Activated CD4-positive, alpha-beta T cell treated with anti-CD3 and anti-CD28 coated beads for 24 hours (primary cell): ENCODE data around the gene GLMN.

Source experiments
- DNase-seq, 2 donors: peaks; one replicate each; pipeline ENCODE4 v3.0.0-alpha.2; 2020; ENCODE audit warnings: low read depth in 2 of 2

The GLMN gene, protein sequence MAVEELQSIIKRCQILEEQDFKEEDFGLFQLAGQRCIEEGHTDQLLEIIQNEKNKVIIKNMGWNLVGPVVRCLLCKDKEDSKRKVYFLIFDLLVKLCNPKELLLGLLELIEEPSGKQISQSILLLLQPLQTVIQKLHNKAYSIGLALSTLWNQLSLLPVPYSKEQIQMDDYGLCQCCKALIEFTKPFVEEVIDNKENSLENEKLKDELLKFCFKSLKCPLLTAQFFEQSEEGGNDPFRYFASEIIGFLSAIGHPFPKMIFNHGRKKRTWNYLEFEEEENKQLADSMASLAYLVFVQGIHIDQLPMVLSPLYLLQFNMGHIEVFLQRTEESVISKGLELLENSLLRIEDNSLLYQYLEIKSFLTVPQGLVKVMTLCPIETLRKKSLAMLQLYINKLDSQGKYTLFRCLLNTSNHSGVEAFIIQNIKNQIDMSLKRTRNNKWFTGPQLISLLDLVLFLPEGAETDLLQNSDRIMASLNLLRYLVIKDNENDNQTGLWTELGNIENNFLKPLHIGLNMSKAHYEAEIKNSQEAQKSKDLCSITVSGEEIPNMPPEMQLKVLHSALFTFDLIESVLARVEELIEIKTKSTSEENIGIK

DNA sequence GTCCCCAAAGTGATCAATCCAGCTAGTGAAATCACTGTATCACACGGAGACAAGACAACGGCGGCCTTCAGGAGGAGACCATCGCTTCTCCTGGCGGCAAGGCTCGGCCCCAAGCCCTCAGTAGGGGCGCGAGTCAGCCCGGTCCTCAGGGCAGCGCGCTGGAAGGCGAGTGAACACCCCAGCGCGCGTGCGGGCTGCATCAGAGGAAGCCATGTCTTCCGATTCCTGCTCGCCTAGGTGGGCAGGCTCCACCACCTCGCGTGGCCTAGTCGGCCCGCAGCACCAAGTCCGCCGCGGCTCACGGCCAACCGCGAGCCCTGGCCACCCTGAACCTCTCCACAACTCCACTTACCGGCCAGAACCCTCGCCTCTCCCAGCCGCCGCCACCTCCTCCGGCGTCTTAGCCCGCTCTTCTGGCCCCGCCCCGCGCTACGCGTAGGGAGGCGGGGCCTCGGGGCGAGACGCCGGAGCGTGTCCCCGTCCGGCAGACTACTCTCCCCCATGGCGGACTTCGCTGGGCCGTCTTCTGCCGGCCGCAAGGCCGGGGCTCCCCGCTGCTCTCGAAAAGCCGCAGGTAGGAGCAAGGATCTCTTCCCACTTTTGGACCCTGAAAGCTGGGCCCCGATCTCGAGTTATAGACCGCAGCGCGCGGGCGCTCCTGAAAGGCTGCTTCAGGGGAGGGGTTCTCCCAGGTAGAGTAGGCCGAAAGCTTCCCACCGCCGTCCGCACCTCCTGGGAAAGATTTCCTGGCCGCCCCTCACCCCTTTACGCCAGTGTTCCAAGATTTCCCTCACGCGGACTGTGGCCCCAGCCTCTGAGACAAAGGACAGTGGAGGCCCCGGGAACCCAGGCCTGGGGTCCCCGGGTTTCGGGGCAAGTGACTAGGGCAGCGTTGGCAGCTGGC lies at the start of gene GLMN, which contains the start of gene RPAP2:
Gene GLMN, minus strand, starts transcription at position 415 of the 904 bp plus-strand sequence. CDS start 988 bp downstream, outside the sequence.
Gene RPAP2, plus strand, starts transcription at position 487 of the 904 bp plus-strand sequence. Its CDS starts 15 bp downstream, at position 502.
- DNase-seq: peak; percentile 53 to 56

DNA sequence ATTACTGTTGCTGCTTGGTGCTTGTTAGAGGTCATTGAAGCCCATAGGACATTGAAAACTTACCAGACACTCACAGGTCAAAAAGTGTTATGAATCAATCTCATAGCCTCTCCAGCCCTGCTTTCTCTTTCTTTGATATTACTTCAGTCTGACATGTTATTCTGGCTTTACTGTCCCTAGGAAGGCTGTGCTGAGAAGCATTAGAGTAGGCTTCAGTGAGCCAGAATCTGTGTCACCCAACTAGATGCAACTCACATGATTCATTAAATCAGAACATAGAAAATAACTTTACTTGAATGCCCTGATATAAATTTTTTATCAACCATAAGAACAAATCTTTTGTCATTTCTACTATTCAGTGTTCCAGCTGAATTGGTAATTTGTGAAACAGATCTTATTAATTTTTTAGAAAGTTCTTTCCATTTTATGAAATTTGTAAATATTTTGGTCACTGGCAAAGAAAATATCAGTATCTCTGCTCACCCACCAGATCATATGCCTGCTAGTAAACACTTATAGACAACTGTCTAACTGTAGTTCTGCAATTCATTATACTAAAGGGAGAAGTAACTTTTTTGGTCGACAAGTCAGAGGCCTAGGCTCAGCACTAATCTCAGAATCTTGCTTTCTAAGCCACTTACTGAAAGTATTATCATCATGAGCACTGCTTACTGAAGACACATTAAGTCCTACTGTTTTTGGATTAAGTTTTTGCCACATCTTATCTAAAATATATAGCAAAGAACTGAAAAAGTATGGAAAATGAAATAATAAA lies 48.3 kb upstream of the GLMN start:
- DNase-seq: no peak

DNA sequence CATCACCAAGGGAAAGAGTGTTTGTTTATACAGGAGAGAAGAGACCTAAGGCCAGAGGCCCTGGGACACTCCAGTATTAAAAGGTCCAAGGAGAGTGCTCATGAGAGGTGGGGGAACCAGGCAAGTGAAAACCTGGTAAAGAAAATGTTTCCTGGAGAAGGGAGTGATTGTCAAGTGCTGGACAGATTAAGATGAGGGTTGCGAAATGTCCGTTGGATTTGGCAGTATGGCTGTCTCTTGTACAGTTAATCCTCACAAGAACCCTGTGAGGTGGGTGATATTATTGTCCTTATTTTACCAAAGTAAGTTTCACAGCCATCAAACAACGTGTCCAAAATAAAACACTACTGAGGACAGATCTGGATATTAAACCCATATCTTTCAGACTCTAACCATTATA lies 44.3 kb upstream of the GLMN start:
- DNase-seq: no peak

DNA sequence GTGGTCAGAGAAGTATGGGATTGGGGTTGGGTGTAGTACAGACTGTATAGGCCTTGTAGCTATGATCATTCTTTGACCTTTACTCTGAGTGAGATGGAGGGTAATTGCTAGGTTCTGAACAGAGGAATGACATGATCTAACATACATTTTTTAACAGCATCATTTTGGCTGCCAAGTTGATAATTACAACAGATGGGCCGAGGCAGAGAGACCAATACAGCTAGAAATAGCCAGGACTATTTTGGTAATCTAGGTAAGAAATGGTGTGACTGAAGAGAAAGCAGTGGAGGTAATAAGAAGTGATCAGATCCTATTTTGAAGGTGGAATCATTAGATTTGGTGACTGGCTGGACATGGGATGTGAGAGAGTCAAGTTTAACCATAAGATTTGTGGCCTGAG lies 43.6 kb upstream of the GLMN start:
- DNase-seq: no peak

DNA sequence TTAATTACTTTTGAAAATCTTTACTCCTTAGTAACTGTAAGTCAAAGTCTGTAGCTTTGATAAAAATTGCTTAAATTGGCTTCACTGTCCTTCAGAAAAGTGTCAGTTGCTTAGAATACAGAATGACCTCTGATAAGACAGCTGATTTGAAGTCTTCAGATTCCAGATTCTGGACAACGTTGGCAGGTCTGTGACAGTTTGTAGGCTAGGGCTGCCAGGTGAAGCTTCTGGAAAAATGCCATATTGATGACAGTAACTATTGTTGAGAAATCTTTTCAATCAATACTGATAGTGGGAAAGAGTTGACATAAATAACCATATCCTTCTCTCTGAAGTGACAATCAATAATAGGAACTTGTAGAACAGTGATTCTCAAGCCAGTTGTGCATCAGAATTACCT lies 41.4 kb upstream of the GLMN start:
- no peak for DNase-seq

DNA sequence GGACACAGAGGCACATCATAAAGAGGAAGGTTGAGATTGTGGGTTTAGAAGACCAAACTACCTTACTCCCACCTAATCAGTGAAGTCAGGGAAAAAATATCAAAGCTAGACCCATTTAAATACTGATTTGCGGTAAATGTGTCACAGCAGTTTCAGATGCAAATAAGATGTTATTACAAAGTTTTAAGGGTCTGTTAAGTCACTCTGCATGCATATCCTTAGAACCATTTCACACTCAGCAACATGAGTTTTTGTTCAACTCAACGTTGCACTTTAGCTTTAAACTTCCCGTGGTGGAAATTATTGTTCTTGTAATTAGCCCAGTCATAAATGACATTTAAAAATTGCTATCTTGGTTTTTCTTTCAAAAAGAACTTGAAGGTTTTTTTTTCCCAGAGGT lies 34.9 kb upstream of the GLMN start:
- no peak for DNase-seq

DNA sequence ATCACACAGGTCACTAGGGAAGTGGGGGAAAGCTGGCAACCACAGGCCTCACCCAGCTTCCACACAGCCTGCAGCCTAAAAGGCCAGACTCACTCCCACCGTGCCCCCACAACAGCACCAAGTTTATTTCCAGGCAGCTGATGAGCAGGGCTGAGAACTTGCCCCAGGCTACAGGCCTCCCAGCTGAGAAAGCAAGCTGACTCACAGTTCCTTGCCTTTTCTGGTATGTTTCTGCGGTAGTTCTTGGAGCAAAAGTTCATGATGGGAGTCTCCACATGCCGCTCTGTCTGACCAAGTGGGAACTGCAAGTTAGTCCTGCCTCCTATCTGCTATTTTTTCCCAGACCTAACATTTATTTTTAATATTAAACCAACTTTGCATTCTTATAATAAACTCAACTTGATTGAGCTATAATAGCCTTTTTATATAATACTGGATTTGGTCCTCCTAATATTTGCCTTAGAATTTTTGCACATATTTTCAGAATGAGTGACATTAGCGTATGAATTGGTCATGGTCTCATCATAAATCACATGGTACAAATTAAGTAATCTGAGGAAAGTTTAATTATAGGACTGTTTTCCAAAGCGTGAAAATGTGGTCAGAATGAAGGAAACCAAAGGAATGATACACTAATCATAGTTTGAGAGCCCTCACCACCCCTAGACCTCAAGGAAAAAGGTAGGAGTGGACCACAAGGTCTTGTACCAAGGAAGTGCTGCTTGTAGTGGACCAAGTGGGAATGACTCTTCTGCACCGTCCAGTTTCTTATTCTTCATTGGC lies 30.8 kb upstream of the GLMN start:
- no peak for DNase-seq

DNA sequence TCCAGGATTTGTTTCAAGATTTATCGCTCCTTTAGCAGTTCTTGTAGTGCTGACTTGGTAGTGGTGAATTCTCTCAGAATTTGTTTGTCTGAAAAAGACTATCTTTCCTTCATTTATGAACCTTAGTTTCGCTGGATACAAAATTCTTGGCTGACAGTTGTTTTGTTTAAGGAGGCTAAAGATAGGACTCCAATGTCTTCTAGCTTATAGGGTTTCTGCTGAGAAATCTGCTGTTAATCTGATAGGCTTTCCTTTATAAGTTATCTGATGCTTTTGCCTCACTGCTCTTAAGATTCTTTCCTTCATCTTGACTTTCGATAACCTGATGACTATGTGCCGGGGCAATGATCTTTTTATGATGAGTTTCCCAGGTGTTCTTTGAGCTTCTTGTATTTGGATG lies 29.0 kb upstream of the GLMN start:
- no peak for DNase-seq

DNA sequence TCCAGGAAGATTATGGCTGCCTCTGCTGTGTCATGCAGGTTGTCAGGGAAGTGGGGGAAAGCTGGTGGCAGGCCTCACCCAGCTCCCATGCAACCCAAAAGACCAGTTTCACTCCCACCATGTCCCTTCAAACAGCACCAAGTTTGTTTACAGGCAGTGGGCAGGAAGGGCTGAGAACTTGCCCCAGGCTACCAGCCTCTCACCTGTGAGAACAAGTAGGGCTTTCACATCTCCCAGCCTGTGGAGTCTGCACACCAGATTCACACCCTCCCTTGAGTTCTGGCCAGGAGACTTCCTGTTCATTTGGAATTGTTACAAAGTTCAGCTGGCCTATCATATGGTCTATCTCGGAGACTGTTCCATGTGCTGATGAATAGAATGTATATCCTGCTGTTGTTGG lies 27.9 kb upstream of the GLMN start:
- no peak for DNase-seq

DNA sequence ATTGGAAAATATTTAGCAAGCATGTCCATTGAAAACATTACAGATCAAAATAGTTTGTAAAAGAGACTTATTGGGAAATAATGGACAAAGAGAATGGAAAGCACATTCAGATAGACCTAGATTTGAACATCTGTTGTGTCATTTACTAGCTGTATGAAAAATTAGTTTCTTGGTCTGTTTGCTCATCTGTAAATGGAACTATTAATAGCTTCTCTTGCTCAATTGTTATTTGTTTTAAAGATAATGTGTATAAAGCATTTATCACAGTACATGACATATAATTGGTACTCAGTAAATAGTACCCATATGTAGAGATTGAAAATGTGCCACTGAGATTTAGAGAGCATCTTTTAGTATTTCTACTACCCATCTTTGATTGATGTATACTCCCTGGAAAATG lies 26.0 kb upstream of the GLMN start:
- DNase-seq: no peak

DNA sequence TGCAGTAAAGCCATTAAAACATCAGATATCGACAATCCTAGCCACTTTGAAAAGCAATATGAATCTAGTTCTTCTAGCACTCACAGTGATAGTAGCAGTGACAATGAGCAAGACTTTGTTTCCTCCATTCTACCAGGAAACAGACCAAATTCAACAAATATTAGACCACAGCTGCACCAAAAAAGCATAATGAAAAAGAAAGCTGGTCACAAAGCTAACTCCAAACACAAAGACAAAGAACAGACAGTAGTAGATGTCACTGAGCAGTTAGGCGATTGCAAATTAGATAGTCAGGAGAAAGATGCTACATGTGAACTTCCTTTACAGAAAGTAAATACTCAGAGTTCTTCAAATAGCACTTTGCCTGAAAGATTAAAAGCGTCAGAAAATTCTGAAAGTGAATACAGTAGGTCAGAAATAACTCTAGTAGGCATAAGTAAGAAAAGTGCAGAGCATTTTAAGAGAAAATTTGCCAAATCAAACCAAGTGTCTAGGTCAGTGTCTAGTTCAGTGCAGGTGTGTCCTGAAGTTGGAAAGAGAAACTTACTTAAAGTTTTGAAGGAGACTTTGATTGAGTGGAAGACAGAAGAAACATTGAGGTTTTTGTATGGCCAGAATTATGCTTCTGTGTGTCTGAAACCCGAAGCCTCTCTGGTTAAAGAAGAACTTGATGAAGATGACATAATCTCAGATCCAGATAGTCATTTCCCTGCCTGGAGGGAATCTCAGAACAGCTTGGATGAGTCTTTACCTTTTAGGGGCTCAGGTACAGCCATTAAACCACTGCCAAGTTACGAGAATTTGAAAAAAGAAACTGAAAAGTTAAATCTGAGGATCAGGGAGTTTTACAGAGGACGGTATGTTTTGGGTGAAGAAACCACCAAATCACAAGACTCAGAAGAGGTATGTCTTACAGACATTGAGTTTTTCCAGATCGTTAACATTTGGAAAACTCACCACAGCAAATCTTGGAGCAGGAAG lies 25.0 kb upstream of the GLMN start:
- no peak for DNase-seq

DNA sequence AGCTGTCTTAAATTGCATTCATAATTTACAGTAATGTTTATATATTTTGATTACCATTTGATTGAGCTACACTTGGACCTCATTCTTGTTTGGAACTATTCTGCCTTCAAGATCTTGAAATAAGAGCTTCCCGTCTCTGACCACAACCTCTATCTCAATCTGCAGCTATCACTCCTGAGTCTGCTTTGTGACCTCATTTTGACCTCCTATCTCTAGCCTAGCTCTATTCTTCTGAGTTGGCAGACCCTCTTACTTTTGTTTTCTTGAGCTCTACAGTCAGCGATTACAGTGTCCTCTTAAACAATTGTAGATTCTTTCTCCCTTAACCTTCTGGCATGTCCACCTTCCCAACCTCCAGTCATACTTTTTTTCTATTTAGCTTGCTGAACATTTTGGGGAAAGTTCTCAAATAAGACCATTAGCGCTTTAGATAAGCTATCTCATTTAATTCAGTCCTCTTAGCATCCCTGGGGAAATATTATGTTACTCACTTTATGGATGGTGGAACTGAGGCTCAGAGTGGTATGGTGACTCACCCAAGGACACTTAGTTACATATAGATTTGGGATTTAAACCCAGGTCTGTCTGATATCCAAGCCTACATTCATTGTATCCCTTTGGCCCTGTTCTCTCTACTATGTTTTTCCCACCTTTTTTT lies 19.2 kb upstream of the GLMN start:
- DNase-seq: no peak

DNA sequence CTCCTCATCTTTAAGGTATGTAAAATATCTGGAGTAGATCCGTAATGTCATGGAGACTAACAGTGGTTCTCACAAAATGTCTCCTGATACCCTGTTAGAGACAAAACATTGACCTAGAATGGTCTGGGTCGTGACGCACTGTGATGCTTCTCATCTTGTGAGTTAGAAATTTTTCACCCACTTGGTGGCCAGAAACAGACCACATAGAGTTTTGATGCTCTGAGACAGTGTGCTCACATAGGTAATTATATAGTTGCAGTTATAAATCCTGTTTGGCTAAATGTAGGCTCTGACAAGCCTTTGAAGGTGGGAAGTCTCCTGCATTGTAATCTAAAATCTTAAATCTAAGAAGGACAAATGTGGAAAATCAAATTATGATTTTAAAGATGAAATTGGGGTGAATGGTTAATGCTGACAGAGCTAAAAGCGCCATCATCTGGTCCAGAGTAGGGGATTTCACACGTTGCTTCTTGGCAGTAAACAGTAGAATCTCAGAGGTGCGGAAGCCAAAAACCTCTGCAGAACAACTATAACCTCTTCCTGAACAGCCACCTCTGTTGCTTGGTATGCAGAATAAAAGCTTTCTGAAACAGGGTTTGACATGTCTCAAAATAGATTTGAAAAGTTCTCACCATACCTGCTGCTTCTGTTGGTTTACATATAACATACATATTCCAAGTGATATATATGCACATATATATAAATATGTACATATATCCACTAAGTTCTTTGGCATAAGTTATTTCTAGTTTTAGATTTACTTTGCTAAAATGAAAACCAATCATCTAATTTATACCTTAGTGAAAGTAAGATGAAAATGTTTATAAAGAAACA lies 17.2 kb upstream of the GLMN start:
- no peak for DNase-seq

DNA sequence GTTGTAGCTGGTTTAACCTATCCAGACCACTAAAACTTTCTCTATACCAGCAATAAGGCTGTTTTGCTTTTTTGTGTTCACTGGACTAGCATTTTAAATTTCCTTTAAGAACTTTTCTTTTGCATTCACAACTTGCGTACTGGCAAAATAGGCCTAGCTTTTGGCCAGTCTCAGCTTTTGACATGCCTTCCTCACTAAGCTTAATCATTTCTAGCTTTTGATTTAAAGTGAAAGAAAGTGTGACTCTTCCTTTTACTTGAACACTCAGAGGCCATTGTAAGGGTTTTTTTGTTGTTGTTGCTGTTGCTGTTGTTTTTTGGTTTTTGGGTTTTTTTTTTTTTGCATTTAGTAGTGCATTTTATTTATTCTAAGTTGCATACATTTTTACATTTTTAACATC lies 15.2 kb upstream of the GLMN start:
- DNase-seq: no peak

DNA sequence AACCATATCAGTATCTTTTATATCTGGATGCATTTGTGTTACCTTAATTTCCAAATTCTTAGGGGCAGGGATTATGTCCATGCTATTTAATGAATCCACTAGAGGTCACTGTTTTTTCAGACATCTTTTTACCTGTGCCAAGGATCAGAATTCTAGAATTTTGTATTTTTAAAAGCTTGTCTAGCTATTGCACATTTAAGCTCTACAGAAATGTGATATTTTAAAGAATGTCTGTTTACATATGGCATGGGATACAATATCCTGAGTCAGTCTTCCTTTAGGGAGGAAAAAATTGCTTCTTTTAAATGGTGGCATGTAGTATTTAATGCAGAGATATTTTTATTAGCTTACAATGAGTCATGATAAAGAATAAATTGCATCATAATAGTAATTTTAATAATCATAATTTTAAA lies 11.4 kb upstream of the GLMN start:
- DNase-seq: no peak

DNA sequence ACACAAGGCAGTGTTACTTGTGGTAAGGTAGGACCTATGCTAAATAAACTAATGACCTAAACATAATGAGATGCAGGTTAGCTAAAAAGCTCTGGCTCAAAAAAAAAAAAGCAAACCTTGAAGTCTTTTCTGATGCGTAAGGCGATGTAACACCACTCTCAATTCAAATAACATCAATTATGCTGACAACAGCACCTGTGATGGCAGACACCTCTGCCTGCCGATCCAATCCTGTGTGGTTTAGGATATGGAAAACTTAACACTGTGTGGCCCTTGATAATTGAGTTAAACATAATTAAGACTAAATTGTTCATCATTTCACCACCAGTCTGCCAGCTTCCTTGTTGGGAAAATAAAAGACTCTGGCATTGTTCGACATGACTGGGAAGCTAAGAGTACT lies 9.2 kb upstream of the GLMN start:
- no peak for DNase-seq

DNA sequence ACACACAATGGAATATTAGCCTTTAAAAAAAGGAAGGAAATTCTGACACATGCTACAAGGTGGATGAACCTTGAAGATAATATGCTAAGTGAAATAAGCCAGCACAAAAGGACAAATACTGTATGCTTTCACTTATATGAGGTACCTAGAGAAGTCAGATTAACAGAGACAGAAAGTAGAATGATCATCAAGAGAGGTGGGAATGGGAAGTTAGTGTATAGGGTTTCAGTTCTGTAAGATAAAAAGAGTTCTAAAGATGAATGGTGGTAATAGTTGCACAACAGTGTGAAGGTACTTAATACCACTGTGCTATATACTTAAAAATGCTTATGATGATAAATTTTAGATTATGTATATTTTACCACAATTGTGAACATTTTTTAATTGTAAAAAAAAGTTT lies 7.2 kb upstream of the GLMN start:
- no peak for DNase-seq

DNA sequence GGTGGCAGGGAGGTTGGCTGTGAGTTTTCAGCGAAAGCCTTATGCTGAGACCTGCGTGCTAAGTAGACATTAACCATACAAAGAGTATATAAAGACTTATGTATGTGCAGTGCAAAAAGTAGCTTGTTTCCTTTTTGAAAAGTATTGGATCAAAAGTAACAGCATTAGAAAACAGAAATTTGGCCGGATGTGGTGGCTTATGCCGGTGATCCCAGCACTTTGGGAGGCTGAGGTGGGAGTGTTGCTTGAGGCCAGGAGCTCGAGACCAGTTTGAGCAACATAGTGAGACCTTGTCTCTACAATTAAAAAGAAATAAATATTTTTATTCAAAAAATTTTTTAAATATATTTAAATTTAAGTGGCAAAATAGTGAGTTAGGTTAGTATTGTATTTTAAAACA lies 2.2 kb upstream of the GLMN start:
- DNase-seq: no peak
